HL-60 (cell line): ENCODE data around the gene STX12.
A peak's percentile ranks its signal among the peaks of the same experiment; 100 is the strongest.

Experiments
- DNase-seq, 2 experiments: peaks; one replicate each; pipeline ENCODE4 v3.0.0-alpha.2; 2010 to 2020; ENCODE audit warnings: low read depth in 1 of 2, low spot score in 1 of 2
- H3K27ac ChIP-seq: fragments of 250-450 bp; sonication (Bioruptor Pico); replicated peaks from 2 replicates; pipeline ENCODE4 v1.5.1; 2020; ENCODE audit warnings: mild to moderate bottlenecking, moderate library complexity
- H3K27me3 ChIP-seq: fragments of 250-450 bp; sonication (Bioruptor Pico); 2 replicates; pipeline ENCODE4 v1.5.1; 2021; ENCODE audit warnings: mild to moderate bottlenecking, moderate library complexity; ENCODE audit not compliant: insufficient read depth, poor library complexity, severe bottlenecking
- H3K4me3 ChIP-seq: replicated peaks from 2 replicates; pipeline ENCODE4 v1.5.1; 2011; ENCODE audit warnings: mild to moderate bottlenecking, control low read depth, low read length; ENCODE audit not compliant: insufficient read depth
- GABPA ChIP-seq: IDR thresholded peaks from 2 replicates; pipeline ENCODE4 v1.6.1; 2012; ENCODE audit warnings: low read depth
- POLR2AphosphoS5 ChIP-seq: IDR thresholded peaks from 2 replicates; pipeline ENCODE4 v1.6.1; 2012; ENCODE audit warnings: low read depth
- REST ChIP-seq: IDR thresholded peaks from 2 replicates; pipeline ENCODE4 v1.6.1; 2012; ENCODE audit warnings: low read depth; ENCODE audit not compliant: insufficient replicate concordance
- SPI1 ChIP-seq: IDR thresholded peaks from 2 replicates; pipeline ENCODE4 v1.6.1; 2012; ENCODE audit warnings: low read depth, mild to moderate bottlenecking, borderline replicate concordance
- TF ChIP-seq, protein P1 (sequence below): IDR thresholded peaks from one replicate; pipeline ENCODE4 v1.5.1; 2011; ENCODE audit warnings: low read length, control low read depth, inconsistent platforms; ENCODE audit not compliant: insufficient read depth

STX12 gene

DNA sequence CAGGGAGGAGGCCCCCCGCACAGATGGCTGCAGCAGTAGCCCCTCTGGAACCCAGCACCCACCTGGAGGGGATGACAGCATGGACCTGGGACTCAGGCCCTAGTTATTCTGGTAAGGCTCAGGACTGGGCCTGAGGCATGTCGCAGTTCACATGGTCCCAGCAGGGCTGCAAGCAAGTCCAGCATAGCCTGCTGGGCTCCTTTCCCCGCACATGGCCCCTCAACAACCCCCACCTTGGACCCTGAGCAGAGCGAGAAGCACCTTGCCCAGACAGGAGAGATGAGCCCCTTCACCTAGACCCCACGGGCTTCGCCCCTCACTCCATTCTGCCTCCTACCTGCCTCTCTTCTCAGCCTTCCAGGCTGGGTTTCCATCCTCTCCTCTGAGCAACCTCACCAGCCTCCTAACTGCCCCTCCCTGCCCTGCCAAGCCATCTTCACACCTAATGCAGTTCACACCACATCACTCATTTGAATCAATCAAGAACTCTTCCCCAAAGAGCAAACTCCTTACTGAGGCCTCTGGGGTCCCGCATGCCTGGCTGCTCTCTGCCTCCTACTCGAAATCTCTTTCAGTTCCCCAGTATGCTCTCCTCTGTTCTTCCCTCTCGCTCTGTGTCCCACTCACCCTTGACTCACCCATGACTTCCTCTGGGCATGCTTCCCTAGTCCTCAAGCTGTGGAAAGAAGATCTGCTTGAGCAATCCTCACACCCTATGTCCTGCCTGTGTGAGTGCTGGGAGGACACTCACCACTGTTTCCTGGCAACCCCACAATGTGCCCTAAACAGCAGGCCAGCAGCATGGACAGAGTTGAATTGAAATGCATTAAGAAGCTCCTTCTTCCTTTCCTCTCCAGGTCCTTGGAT, 89.9 kb downstream of the STX12 start:
- H3K4me3 ChIP-seq, result no peak overlapping the region
- H3K27ac ChIP-seq, result peak overlapping the region; percentile 87
- no peaks in the 10 kb centered on the region for H3K27me3 ChIP-seq
- DNase-seq, result peak; percentile 92 to 95
- TF ChIP-seq REST (no peak), POLR2AphosphoS5 (peak; percentile 62; the same call in 1 of the 2 replicates), SPI1 (peak; percentile 53; the same call in 1 of the 2 replicates), GABPA (no peak)
- TF ChIP-seq, protein P1, sequence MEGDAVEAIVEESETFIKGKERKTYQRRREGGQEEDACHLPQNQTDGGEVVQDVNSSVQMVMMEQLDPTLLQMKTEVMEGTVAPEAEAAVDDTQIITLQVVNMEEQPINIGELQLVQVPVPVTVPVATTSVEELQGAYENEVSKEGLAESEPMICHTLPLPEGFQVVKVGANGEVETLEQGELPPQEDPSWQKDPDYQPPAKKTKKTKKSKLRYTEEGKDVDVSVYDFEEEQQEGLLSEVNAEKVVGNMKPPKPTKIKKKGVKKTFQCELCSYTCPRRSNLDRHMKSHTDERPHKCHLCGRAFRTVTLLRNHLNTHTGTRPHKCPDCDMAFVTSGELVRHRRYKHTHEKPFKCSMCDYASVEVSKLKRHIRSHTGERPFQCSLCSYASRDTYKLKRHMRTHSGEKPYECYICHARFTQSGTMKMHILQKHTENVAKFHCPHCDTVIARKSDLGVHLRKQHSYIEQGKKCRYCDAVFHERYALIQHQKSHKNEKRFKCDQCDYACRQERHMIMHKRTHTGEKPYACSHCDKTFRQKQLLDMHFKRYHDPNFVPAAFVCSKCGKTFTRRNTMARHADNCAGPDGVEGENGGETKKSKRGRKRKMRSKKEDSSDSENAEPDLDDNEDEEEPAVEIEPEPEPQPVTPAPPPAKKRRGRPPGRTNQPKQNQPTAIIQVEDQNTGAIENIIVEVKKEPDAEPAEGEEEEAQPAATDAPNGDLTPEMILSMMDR, result no peak

GRCh38 chr1:27863538-27863915, 90.5 kb downstream of the STX12 start:
- H3K27ac ChIP-seq, result peak overlapping the region; percentile 87
- no peak for TF ChIP-seq POLR2AphosphoS5
- TF ChIP-seq SPI1, result peak; percentile 58; the same call in 1 of the 2 replicates
- TF ChIP-seq, protein P1, result no peak
- no peak for TF ChIP-seq GABPA
- TF ChIP-seq REST, result no peak
- no peak overlapping the region for H3K4me3 ChIP-seq
- DNase-seq, result peak in 1 of 2 experiments; percentile 66
- no peaks in the 10 kb centered on the region for H3K27me3 ChIP-seq

DNA sequence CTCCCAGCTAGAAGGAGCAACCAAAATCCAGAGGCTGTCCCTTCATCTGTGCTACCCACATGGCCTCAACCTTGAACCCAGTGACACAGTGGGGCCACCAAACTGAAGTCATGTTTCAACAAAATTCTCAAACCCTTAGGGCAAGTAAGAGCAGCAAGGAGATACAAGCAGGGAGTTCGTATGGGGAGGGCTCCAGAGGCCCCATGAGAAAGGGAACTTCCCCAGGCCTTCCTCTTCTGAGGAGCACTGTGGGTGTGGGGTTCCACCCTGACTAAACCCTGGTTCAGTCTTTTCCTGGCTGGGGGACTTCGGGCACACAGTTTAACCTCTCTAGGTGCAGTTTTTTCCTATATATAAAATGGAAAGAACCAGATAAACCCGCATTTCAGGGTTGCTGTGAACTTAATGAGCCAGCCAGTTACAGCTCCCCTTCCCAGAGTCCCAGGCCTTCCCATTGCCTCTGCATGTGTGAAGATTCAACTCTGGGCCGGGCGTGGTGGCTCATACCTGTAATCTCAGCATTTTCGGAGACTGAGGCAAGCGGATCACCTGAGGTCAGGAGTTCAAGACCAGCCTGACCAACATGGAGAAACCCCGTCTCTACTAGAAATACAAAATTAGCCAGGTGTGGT, 91.4 kb downstream of the STX12 start:
- DNase-seq, result peak; percentile 71 to 86
- TF ChIP-seq REST (no peak), POLR2AphosphoS5 (peak; percentile 52; the same call in 1 of the 2 replicates), GABPA (no peak), SPI1 (peak; percentile 83; the same call in 1 of the 2 replicates)
- TF ChIP-seq, protein P1, result no peak
- Histone ChIP-seq H3K4me3 (no peak overlapping the region), H3K27me3 (no peaks in the 10 kb centered on the region), H3K27ac (peak overlapping the region; percentile 87)
